Panc1 (cell line): ENCODE data around the gene PIGM. TPM values are rescaled to one million over a fixed set of nuclear protein-coding genes. Genes with fewer than 3 reads are reported as not detected.

Experiments used
- ATAC-seq: fragments of 200-7000 bp; cut with Tn5 transposase; 2 replicates; pipeline ENCODE4 v1.9.1; 2020; ENCODE audit warnings: mild to moderate bottlenecking, moderate library complexity
- BruUV-seq: library from RNA; stranded (reverse); fragments of 400-500 nt; replicated peaks from 2 replicates; lab custom pipeline; 2021; lab: Mats Ljungman, UMichigan
- CTCF ChIA-PET: fragments of 300-600 bp; sonication (Branson Sonifier 250); formaldehyde crosslinking; loops from one replicate; lab custom pipeline; 2022; ENCODE audit warnings: antibody characterized with exemption; lab: Charles Lee
- POLR2A ChIA-PET: fragments of 300-600 bp; sonication (Branson Sonifier 250); formaldehyde crosslinking; loops from one replicate; lab custom pipeline; 2022; ENCODE audit warnings: antibody characterized with exemption; lab: Charles Lee
- DNase-seq: peaks from one replicate; pipeline ENCODE4 v3.0.0-alpha.2; 2010; ENCODE audit warnings: low read depth, low spot score
- H3K27ac ChIP-seq: 2 replicates; pipeline ENCODE4 v1.5.1; 2011; ENCODE audit warnings: mild to moderate bottlenecking, low read length, inconsistent platforms
- H3K27me3 ChIP-seq: fragments of 200-500 bp; sonication (Bioruptor generic); 2 replicates; pipeline ENCODE4 v1.6.0; 2014; ENCODE audit warnings: low read length, inconsistent platforms; ENCODE audit not compliant: control insufficient read depth, insufficient read depth
- H3K36me3 ChIP-seq: fragments of 200-500 bp; sonication (Bioruptor generic); 2 replicates; pipeline ENCODE4 v1.5.1; 2014; ENCODE audit warnings: inconsistent platforms, mild to moderate bottlenecking, low read length, moderate library complexity; ENCODE audit not compliant: control insufficient read depth, insufficient read depth
- H3K4me1 ChIP-seq: 2 replicates; pipeline ENCODE4 v1.5.1; 2011; ENCODE audit warnings: inconsistent platforms, mild to moderate bottlenecking, low read length, moderate library complexity; ENCODE audit not compliant: control insufficient read depth, insufficient read depth
- H3K4me3 ChIP-seq, 2 experiments: 2 replicates each; pipeline ENCODE4 v1.5.1; 2011 to 2012; ENCODE audit warnings: low read depth in 2 of 2, low read length in 2 of 2, mild to moderate bottlenecking in 2 of 2, inconsistent platforms in 1 of 2, moderate library complexity in 1 of 2
- H3K9me3 ChIP-seq: fragments of 200-500 bp; sonication (Bioruptor generic); 2 replicates; pipeline ENCODE4 v1.5.1; 2014; ENCODE audit warnings: low read depth, mild to moderate bottlenecking, inconsistent platforms, low read length, moderate library complexity; ENCODE audit not compliant: control insufficient read depth, insufficient read depth
- CTCF ChIP-seq: fragments of 450-650 bp; IDR thresholded peaks from 2 replicates; pipeline ENCODE4 v1.5.1; 2017; ENCODE audit warnings: mild to moderate bottlenecking
- POLR2AphosphoS5 ChIP-seq: IDR thresholded peaks from 2 replicates; pipeline ENCODE4 v1.6.1; 2012; ENCODE audit warnings: mild to moderate bottlenecking, low read depth, low read length, moderate library complexity
- REST ChIP-seq, 2 experiments: IDR thresholded peaks; 2 replicates each; pipeline ENCODE4 v1.6.1; 2011 to 2012; ENCODE audit warnings: low read depth in 2 of 2, control low read depth in 1 of 2, low read length in 1 of 2, mild to moderate bottlenecking in 1 of 2, moderate library complexity in 1 of 2; ENCODE audit not compliant: insufficient read depth in 1 of 2
- SIN3A ChIP-seq: IDR thresholded peaks from 2 replicates; pipeline ENCODE4 v1.6.1; 2012; ENCODE audit warnings: low read depth, mild to moderate bottlenecking, low read length, moderate library complexity, borderline replicate concordance; ENCODE audit not compliant: insufficient read depth
- TCF7L2 ChIP-seq: IDR thresholded peaks from 2 replicates; pipeline ENCODE4 v1.6.1; 2011; ENCODE audit warnings: mild to moderate bottlenecking, low read depth, low read length, inconsistent platforms
- in situ Hi-C: cut with HindIII; loops from 2 replicates; pipeline ENCODE4 v1.10.0; 2016; ENCODE audit warnings: low sequenced_read_pairs, low pct_unique_long_range_greater_than_20kb
- intact Hi-C: fragments of 100-400 bp; cut with micrococcal nuclease; formaldehyde crosslinking; loops from one replicate; pipeline ENCODE4 v1.10.0; 2022; ENCODE audit not compliant: unreplicated experiment
- total RNA-seq: library from RNA; stranded (reverse); gene quantifications from one replicate; pipeline ENCODE4 v1.2.1, GENCODE V29; 2021; ENCODE audit not compliant: unreplicated experiment

The PIGM gene
- total RNA-seq, 1 experiment from 2014 or later: 4.4 TPM

GRCh38 chr1:160011781-160012180, 20.0 kb downstream of the PIGM start:
- DNase-seq: no peak
- no TSS peak for BruUV-seq
- ChIA-PET POLR2A (no interaction called here), CTCF (no interaction called here)
- no peaks in the 10 kb centered on the region for H3K4me1 ChIP-seq
- in situ Hi-C loops (no loop called here), intact Hi-C loops (no loop called here)
- no peak overlapping the region for H3K4me3 ChIP-seq
- H3K27me3 ChIP-seq: peaks cover 4% of the 10 kb centered on the region; the same call in 1 of the 2 replicates
- ATAC-seq: no peak
- H3K9me3 ChIP-seq: no peaks in the 10 kb centered on the region
- TF ChIP-seq CTCF: no peak
- no peak for TF ChIP-seq POLR2AphosphoS5
- no peak for TF ChIP-seq SIN3A
- no peak for TF ChIP-seq REST (IDR thresholded peaks at IDR 0.05; ENCODE audit: insufficient read depth in 1 of 2, low read depth in 2 of 2, low read length in 1 of 2)
- TF ChIP-seq TCF7L2: no peak
- no peaks in the 10 kb centered on the region for H3K36me3 ChIP-seq
- H3K27ac ChIP-seq: no peak overlapping the region

DNA sequence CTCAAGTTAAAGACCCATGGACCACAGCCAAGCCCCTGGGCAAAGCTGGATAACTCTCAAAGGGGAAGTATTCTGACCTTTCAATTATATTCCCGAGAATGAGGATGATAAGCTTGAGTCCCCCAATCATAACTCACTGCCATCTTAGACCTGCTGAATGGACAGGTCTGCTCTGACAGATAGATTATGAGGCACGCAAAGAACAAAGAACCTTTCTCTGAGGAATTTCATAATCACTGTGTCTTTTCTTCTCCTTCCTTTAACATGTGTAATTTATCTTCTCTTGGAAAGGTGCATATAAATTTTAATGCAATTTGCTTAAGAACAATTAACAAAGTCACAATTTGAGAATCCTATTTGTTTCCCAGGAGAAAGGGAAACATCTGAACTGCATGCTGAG, 22.0 kb downstream of the PIGM start:
- no peaks in the 10 kb centered on the region for H3K36me3 ChIP-seq
- no peak for TF ChIP-seq REST (IDR thresholded peaks at IDR 0.05; ENCODE audit: insufficient read depth in 1 of 2, low read depth in 2 of 2, low read length in 1 of 2)
- no peak for TF ChIP-seq SIN3A
- TF ChIP-seq POLR2AphosphoS5: no peak
- TF ChIP-seq CTCF: no peak
- TF ChIP-seq TCF7L2: no peak
- H3K9me3 ChIP-seq: no peaks in the 10 kb centered on the region
- intact Hi-C loops: loop anchor here (5.0 kb wide), 2 partner anchors 212 to 228 kb away; partner anchors contain the start of gene DUSP23
- no peak overlapping the region for H3K4me3 ChIP-seq
- in situ Hi-C loops: no loop called here
- POLR2A ChIA-PET: no interaction called here
- H3K27me3 ChIP-seq: peaks cover 4% of the 10 kb centered on the region; the same call in 1 of the 2 replicates
- ATAC-seq (no peak), DNase-seq (no peak)
- no peak overlapping the region for H3K27ac ChIP-seq
- BruUV-seq: no TSS peak
- CTCF ChIA-PET: no interaction called here
- H3K4me1 ChIP-seq: no peaks in the 10 kb centered on the region
